NCI-H187 treated with DMSO at 0.1 percent for 48 hours (cell line): Measurements from ENCODE around the gene RBM17.
"Not testable (repeated sequence)": the region's sequence is repeated elsewhere in the genome, so short reads cannot be mapped to it uniquely, and the experiment has no call there.

Experiments used
- DNase-seq: peaks from one replicate; lab custom pipeline; 2025; lab: John Stamatoyannopoulos, UW

The RBM17 gene

DNA sequence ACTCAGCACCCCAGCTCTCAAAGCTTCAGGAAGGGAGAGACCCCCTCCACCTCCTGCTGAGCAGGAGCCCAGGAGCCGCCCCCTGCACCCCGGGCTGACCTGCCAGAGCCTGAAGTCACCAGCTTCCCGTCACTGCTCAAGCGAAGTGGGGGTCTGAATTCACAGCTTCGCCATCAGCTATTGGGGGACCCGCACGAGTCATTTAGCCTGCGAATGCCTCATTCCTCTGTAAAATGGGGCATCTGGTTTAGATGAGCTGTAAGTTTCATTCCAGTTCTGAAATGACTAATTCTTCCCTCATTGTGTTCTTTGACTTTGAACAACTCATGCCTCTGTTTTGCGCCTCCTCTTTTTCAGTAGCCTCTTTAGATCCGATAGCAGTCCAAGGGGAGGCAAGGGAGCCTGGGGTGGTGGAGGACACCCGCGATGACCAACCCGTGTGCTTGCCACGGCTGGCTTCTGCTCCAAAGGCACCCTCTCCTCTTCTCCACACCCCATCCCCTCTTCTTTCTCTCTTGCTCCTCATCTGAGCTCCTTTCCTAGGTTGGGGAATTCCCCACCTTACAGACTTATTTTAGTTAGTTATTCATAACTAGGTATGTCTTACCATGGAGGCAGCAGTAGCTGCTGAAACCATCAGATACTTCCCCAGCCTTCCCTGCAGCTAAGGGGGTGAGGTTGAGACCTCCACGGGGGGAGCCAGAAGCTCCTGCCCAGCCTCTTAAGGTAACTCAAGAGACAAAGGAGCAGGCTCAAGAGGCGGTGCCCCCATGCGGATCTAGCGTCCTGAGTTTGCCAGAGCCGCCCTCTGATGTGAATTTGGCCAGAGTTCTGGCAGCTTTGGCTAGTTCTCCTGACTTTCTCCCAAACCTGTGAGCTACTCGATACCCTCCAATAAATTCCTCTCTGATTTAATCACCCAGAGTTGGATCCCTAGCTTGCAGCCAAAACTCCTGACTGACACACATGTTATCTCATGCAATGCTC is 47.7 kb downstream of the RBM17 start:
- DNase-seq, result no peak

- no peak for DNase-seq
Measured at GRCh38 chr10:6138456-6138855, 49.6 kb downstream of the RBM17 start.

DNA sequence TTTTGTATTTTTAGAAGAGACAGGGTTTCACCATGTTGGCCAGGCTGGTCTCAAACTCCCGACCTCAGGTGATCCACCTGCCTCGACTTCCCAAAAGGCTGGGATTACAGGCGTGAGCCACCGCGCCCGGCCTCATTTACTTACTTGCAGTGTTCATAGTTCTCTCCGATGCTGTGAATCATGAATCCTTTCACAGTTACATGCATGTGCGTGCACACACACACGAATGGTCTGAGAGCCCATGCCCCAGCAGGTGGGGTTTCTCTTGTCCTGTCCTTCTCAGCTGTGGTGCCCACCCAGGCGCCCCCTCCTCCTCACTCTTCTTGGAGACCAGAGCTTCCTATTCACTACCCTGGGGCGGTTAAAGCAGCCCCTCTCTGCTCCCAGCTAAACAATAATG is 50.6 kb downstream of the RBM17 start:
- no peak for DNase-seq

DNA sequence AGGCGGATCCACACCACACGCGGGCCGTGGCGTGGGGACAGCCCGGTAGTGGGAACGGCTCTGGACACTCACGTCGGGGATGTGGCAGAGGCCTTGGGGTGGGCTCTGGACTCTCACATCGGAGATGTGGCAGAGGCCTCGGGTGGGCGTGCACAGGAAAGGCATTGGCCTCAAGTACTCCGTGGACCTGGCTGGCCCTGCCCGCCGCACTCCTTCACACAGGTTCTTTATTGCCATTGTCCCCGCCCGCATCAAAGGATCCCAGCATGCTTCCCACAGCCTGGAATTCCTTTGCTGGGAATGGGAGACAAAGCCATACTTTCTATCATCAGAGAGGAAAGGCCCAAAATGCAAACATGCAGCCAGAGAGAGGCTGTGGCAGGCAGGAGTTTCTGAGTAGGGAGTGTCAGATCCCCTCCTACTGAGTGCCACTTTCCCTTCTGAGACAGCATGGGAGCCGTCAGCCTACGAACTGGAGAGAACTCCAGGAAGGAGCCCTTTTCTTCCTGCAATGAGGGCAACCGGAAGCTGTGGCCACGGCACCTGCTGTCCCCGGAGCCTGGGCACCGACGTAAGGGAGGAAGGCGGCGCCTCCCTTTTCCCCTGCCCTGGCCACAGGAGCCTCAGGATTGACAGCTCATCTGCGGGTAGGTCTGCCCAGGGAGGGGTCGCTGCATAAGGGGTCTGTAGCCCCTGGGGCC is 51.5 kb downstream of the RBM17 start:
- no peak for DNase-seq

- no peak for DNase-seq
Measured at GRCh38 chr10:6140965-6141295, 52.1 kb downstream of the RBM17 start.

- DNase-seq, result no peak
Measured at GRCh38 chr10:6141296-6142151, 52.7 kb downstream of the RBM17 start.

GRCh38 chr10:6142186-6142585 is 53.4 kb downstream of the RBM17 start:
- not testable (repeated sequence) for DNase-seq

DNA sequence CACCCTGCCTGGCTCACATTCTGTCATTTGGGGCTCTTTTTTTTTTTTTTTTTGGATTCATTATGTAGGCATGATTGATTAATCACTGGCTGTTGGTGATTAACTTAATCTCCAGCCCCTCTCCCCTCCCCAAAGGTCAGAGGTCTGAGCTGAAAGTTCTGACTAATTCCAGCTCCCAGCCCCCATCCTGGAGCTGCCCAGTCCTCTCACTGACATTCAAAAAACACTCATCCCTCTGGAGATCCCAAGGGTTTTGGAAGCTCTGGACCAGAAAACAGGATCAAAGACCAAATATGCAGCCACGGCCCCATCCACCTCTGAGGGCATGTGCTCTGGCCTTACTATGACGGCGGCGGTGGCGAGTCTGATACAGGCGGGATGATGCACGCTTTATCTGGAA is 53.8 kb downstream of the RBM17 start:
- no peak for DNase-seq

DNA sequence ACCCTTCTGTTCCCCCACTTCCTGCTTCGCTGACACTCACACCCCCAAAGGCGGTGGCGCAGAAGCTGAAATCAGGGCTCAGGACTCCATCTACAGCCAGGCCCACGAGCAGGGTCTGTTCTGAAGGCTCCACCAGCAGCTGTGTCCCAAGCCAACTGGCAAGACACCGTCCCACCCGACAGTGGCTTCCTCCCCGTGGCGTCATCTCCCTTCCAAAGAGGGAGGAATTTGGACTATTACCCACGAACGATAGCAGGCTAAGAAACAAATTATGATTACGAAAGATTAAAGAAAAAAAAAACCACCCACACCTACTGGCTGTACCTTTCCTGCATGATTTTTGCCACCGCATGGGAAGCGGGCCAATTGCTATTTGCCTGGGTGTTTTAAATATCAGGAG is 54.3 kb downstream of the RBM17 start:
- no peak for DNase-seq

DNA sequence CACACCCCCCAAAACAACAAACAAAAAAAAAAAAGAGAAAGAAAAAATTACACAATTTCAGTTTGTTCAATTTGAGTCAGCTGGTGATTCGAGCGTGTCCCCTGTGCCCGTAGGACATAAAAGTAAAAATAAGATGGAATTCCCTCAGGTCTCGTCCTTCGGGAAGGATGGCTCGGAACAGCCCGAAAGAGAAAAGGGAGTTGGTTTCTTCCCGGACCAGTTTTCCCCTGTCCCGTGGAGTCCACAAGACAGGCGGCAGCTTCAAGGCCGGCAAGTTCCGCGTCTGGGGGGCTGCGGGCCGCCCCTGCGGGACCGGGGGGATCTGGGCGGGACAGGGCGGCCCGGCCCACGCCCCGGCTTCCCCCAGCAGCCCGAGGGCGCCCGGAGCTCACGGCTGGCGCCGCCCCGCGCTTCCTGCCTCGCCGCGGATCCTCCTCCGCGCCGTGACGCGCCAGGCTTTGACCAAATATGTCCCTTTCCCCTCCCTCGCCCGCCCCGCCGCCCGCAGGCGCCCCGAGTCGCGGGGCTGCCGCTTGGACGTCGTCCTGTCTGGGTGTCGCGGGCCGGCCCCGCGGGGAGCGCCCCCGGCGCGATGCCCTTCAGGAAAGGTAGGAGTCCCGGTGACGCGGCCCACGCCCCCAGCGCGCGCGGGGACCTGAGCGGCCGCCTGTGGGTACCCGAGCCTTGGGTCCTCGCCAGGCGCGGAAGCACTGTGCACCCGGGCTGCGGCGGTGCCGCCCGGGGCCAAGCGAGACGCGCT is 55.8 kb downstream of the RBM17 start:
- no peak for DNase-seq

DNA sequence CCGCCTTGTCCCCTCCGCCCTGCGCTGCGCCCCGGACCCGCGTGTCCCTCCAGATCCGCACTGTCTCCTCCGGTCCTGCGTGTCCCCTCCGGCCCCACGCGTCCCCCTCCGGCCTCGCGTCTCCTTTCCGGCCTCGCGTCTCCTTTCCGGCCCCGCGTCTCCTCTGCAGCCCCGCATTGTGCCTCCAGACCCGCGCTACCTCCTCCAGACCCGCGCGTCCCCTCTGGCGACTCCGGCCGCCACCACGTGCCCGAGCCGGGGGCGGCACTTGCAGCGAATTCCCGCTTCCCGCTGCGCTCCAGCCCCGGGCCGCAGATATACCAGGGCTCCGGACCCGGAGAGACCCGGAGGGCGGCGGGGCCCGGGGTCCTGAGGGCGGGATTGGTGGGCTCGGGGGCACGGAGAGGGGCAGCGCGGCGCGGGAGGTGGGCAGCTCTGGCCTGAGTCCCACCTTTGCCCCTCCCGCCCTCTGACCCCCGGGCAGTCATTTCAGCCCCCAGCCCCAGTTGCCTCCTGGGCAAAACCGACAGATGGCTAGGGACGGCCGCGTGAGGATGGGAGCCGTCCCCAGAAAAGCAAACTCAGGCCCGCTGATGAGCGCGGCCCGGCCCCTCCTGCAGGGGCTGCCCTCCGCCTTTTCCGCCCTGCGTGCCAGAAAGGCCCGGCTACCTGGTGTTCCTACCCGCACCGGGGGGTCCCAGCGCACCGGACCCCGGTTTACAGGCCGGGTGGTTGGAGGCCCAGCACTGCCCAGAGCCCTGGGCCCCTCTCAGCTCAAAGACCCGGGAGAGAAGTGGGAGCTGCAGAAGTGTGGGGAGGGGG is 56.5 kb downstream of the RBM17 start:
- no peak for DNase-seq

DNA sequence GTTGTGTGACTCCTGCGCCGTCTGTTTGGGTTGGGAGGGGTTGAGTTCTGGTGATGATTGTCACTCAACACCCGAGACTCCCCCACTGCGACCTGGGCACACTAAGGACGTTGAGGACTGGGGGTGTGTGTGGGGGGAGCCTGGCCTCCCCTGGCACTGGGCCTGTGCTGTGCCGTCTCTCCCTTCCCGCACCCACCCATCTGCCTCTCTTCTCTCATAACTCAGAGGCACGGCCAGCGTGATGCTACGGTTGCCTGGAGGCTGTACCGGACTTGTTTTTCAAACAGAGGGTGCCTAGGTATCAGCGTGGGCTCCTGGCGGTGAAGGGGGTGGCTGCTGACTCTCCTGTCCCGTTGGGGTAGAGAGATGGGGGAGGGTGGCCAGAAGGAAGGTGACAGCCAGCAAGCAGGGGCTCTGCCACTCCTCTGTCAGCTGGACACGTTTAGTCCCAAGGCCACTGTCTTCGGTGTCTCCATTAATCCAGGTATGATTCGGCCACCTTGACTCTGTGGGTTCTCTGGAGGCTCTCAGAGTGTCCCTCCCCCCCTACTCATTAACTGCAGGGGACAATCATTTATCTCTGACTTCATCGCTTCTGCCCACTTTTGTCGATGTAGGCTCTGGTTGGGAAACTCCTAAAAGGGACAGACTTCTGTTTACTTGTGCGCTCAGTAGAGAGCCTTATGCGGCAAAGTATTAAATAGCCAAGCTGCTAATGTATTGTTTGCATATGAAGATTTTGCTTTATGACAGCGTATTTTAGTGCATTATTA is 57.4 kb downstream of the RBM17 start:
- DNase-seq, result no peak

- no peak for DNase-seq
Measured at GRCh38 chr10:6146921-6147320, 58.1 kb downstream of the RBM17 start.

GRCh38 chr10:6148251-6148701 is 59.4 kb downstream of the RBM17 start:
- DNase-seq, result no peak

DNA sequence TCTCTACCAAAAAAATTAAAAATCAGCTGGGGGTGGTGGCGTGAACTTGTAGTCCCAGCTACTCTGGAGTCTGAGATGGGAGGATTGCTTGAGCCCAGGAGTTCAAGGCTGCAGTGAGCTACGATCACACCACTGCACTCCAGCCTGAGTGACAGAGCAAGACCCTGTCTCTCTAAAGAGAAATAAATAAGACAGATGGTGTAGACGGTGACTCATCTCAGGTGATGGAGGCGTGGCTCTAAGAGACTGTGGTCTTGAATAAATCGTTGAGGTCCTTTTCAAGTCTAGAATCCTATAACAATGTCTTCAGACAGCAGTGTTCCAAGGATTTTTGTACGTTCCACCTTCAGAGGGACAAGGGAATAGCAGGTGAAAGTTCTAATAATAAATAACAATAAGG is 60.1 kb downstream of the RBM17 start:
- no peak for DNase-seq

DNA sequence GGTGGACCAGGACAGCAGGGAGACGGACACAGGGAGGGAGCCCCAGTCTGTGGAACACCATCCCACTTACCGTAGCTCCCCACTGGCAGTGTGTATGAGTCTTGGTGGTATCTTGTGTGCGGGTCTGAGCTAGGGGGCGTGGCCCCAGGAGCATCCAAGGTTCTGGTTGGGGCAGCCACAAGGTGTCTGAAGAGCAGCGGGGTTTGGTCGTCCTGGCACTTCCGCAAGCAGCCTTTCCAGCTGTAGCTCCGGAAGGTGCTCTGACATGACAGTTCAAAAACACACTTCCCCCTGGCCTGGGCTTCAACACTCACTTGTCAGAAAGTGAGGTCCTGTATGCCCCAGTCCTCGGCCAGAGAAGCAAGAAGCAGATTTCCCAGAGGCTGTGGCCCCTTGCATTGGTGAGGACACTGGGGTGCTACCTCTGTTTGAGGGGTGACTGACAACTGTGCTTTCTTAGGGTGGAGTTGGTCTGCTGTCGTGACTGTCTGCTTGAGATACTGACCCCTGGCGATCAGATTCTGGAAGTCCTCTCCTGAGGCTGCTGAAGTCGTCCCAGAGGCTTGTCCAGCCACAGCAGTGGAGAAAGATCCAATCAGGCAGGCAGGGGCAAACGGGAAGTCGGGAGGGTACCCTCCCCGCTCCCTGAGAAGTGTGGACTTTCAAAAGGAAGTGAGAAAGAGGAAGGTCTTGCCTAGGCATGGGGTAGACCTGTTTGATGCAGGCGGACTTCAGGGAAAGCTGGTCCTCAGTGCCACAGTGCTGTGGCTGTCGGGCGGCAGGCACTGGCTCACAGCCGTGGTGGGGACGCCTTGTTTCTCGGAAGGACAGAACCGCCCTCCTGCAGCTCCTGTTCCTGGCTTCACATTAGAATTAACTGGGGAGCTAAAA is 62.5 kb downstream of the RBM17 start:
- DNase-seq, result no peak

DNA sequence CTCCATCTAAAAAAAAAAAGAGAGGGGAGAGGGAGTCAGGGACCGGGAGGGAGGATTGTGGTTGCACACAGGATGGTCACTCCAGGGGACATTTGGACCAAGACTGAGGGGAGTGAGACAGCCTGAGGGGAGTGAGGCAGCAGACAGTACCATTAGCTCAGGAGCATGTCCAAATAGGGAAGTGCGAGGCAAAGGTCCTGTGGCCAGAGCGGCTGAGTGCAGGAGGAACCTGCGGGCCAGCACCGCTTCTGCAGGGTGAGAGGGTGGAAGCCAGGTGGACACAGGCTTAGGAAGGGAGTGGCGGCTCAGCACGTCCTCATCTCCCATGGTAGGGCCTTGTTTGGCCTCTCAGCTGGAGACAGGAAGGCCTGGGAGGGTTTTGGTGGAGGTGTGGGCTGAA is 65.0 kb downstream of the RBM17 start:
- DNase-seq, result no peak

DNA sequence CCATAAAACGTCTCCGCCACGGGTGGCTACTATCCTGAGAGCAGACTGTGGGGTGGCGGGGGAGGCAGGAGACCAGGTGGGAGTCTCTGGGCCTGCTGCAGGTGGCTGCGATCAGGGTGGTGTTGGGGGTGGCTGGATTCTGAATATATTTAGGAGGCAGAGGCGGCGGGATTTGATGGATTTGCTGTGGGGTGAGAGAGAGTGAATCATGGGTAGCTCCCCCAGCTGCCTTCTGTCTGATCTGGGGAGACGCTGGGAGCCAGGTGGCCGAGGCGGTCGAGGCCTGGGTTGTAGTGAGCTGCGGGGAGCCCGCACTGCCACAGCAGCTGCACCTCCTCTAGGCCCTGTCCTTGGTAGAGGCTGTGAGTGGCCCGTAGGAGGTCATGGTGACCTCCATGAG is 65.7 kb downstream of the RBM17 start:
- DNase-seq, result no peak

GRCh38 chr10:6158276-6158675 is 69.4 kb downstream of the RBM17 start:
- DNase-seq, result no peak
